OCI-LY3 (cell line): ENCODE measurements around the gene GPRIN2.
"Not testable (repeated sequence)": the region's sequence is repeated elsewhere in the genome, so short reads cannot be mapped to it uniquely, and the experiment has no call there.

Source experiments
- CTCF ChIP-seq: fragments of 200-600, 300-600 bp; sonication (generic); IDR thresholded peaks from 2 replicates; pipeline ENCODE4 v1.5.1; 2014; ENCODE audit warnings: antibody characterized with exemption, low read length, low read depth
- EZH2phosphoT487 ChIP-seq: fragments of 200-600 bp; shearing (Covaris generic); IDR thresholded peaks from 2 replicates; pipeline ENCODE4 v1.6.1; 2018; ENCODE audit warnings: antibody characterized with exemption, mixed run types, low read depth

GRCh38 chr10:46594453-46595063 lies 38.1 kb upstream of the GPRIN2 start:
- TF ChIP-seq CTCF, EZH2phosphoT487: not testable (repeated sequence)
